COR-L47 (cell line): Measurements from ENCODE around the gene CACNB3.

Experiments used
- DNase-seq: peaks from one replicate; lab custom pipeline; 2025; lab: John Stamatoyannopoulos, UW

Gene CACNB3

DNA sequence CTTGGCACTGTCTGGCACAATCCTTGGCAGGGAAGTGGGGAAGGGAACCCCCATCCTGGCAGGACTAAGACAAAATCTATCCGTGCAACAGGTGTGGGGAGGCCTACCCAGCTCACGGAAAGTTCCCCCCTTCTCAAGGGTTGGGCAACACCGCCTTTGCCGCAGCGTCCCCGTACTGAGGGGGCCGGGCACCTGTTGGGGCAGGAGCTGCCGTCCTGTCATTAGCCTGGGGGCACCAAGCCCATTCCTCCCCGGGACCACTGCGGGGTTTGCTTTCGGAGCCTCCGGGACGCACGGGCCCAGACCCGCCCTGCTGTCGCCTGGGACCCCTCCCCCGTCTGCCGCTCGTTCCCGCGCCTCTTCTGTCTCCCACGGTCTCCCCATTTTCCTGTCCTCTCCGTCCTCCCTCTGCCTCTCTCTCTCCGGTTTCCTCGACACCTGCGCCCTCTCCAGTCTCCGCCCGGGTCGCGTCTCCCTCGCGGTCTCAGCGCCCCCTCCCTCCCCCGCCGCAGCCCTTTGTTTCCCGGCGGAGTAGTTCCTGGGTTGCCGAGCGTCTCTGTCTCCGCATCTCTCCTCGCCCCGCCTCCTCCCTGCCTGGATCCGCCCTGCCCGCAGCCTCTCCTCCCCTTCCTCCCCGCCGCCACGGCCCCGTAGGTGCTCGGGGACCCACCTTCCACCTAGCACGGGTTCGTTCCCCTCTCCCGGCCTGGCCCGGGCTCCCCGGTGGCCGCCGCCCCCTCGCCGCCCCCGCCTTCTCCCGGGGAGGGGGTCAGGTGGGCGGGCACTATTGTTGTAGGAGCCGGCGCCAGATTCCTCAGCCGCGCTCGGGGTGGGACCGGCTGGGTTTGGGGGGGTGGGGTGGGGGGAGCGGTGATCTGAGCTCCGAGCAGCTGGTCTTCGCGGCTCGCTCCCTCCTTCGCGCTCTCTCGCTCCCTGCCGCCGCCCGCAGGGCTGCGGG is at the start of gene CACNB3:
CACNB3 (plus strand) TSS at position 624 of the 958 bp plus-strand sequence. CDS start 434 bp downstream, outside the sequence.
- DNase-seq: peak; percentile 80

DNA sequence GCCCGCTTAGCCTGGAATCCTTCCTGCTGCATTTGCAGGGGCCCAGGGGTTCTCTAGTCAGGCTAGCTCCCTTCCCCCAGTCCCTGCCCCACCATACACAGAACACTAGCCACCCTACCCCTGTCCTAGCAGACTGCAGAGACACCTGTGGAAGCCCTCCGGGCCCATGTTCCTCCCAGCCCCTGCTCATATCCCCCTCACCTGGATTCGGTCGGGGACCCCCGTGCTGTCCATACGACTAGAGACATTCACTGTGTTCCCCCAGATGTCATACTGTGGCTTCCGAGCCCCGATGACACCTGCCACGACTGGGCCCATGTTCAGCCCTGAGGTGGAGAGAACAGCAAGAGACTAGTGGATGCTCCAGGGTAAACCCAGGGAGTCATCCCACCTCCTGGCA is 49.6 kb upstream of the CACNB3 start:
- no peak for DNase-seq

DNA sequence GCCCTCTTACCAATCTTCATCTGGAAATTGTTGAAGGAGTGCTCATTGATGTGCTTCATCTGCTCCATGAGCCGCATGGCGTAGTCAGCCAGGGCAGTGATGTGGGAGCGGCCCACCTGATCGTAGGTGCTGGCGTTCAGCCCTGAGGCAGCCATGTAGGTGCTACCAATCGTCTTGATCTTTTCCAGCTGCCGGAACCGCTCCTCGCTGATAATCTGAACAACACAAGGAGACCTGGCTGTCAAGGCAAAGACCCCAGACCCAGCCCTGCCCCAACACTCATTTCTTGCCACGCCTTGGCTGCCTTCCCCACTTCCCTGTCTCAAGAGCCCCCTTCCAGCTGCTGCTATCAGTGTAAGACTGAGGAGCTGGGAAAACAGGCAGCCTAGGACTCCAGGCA is 47.5 kb upstream of the CACNB3 start:
- DNase-seq: no peak

DNA sequence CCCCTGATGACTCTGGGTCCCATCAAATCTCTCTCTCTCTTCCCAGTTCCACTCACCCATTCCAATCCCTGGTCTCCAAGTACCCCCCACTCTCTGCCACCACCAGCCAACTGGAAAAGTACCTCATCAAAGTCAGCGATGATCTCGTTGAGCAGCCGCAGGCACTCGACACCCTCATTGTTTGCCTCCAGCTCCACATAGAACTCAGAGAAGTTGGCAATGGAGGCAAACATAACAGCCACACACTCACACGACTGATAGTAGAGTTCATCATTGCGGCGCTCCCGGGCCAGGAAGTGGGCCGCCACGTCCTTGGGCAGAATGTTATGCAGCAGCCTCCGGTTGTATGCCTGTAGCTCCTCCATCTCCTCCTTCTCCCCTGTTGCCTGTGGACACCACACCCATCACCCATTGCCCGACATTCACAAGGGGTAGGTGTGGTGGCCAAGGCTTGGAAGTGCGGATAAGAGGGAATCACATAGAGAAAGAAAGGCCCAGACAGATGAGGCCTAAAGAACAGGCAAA is 46.6 kb upstream of the CACNB3 start:
- DNase-seq: no peak

DNA sequence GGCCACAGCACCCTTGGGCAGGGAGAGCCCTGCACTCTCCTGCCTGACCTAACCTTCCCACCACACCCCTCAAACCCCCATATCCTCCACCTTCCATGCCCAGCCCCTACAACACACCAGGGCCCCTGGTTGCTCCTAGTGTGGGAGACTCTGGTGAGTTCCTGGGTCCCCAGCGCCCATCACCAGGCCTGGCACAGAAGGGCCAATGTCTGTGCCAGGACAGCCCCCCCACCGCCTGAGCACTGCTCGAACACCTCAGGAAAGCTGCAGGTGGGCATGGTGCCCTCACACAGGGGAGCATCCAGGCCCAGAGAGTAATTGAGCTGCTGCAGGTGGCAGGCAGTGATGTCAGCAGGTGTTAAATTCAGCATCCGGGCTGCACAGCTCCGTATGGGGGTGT is 44.6 kb upstream of the CACNB3 start:
- peak; percentile 55 for DNase-seq

DNA sequence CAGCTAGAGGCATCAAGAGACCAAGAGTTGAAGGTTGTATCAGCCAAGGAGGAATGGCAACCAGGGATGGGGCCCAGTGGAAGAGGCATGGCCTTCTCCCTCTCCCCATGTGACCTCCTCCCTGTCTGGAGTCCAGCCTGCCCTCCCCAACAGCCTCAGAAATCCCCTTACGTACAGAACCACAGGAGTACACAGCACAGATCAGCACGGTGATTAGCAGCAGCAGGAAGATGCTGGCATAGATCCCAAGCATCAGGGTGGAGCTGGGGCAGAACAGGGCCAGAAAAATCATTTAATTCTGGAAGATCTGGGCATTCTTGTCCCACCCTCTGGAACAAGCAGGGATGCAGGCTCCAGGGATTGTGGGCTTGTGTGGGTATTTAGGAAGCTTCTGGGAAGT is 43.8 kb upstream of the CACNB3 start:
- peak; percentile 24 for DNase-seq

DNA sequence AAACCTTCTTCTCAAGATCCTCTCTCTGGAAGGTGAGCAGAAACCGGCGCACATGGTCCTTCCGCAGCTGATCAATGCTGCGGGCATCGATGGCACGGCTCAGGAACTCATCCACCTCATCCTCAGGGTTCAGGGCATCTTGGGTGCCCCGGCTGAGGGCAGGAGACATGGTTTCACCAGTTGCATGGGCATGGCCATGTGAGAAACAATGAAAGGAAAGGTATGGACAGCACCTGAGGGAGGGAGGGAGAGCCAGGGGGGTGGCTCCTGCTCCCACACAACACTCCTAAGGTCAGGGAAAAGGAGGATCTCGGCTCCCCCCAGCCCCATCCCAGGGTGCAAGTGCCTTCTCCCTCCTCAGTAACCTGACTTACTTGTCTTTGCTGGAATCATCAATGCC is 43.0 kb upstream of the CACNB3 start:
- DNase-seq: no peak

DNA sequence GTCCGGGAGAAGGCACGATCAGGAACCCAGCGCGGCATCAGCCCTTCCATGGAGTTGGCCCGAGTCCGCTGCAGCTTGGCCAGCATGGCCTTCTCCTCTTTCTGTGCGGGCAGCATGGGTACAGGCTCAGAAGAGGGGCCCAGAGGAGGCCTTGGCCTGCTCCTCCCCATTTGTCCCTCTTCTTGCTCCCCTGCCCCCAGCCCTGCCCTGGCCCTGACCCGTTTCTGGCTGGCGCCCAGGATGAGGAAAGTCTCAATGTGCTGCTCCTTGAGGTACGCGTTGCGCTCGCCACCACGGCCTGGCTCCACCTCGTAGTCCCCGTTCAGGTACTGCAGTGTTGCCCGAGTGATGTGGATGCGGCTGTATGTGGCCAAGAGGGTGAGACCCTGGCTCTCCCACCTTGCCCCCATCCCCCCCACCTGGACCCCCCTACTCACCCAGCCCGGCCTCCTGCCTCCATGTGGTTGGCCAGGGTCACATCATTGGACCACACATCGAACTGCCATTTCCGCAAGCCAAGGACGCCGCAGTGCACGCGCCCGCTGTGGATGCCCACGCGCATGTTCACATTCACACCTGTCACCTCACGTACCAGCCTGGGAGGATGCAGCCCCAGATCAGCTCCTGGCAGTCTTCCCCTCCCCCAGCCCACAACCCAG is 42.2 kb upstream of the CACNB3 start:
- DNase-seq: no peak

DNA sequence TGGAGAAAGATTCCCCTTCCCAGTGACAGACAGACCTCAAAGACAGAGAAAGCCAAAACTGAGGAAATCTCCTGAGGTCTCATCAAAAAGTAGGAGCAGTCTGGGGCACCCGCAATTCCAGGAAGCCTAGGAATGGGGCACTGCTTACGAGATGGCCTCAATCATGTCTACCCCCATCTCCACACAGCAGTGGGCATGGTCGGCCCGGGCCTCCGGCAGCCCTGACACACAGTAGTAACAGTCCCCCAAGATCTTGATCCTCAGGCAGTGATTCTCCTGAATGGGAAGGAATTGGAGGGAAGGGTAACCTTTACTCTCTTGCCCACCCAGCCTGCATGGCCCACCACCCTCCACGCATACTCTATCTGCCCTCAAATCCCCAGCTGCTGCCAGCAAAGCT is 41.3 kb upstream of the CACNB3 start:
- DNase-seq: no peak

DNA sequence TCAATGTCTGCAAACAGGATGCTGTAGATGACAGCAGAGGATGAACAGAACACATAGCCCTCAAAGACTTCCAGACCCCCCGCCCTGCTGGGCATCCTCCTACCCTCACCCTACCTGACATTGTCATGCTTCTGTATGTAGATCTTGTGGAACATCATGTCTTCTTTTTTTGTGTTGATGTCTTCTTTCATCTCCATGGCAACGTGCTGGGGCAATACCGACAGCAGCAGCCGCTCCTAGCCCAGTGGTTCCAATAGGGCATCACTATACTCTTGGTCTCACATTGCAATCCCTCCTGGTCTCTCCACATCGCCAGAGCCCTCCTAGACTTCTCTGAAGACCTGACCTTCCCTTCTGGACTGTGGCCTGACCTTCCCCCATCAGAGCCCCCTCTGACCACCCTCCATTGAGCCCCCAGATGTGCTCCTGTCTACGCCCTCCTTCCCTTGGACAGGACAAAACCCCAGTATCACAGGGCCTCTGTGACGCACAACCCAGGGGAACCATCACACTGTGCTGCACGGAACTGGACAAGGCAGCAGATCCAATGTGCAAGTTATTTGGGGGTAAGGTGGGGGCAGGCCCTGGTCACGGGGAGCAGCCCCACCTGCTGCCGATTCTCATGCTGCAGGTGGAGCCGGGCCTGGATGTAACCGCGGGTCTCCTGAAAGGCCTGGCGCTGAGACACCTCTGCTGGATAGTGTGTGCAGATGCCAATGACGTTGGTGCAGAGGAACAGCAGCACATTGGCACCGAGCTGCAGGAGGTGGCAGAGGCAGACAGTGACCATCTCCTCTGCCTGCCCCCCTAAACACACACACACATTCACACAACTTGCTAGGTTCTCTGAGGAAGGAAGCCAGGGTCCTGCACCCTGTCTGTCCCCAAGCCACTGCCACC is 40.5 kb upstream of the CACNB3 start:
- no peak for DNase-seq

DNA sequence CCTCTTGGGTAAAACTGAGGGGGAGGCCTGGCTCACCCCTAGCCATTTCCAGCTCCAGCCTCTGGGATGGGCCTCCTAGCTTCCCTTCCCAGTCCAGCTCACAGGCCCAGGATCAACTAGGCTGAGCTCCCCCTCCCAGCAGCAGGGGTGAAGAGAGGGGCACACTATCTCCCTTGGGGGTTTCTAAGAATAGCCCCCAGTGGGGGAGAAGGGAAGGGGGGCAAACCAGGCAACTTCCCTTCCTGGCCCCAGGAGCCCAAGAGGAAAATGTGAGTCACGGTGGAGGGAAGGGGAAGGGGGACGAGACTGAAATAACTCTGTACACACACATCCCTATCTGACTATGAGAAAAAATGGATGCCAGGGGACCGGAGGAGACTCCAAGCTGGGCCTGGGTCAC is 38.4 kb upstream of the CACNB3 start:
- DNase-seq: no peak

DNA sequence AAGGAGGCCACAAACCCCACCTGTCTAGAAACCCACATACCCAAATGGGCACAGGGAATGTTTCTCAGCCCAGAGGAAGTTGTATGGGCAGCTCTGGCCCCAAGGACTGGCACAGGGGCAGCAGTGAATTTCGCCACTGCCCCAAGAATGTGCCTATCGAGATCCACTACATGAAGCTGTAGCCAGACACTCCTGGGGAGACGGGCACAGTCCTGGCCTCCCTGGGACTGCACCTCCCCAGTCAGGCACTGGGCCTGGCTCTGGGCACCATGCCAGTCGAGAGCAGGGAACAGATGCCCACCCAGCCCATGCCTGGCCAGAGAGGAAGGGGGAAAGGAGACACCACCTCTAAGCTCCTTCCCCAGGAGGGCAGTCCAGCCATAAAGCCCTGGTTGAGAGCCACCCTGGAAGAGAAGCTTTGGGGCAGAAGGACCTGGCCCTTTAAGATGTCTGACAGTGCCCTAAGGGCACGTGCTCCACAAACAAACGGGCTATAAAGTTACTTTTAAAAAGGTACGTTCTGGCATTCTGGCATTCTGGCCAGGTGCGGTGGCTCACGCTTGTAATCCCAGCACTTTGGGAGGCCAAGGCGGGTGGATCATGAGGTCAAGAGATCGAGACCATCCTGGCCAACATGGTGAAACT is 37.8 kb upstream of the CACNB3 start:
- DNase-seq: no peak

DNA sequence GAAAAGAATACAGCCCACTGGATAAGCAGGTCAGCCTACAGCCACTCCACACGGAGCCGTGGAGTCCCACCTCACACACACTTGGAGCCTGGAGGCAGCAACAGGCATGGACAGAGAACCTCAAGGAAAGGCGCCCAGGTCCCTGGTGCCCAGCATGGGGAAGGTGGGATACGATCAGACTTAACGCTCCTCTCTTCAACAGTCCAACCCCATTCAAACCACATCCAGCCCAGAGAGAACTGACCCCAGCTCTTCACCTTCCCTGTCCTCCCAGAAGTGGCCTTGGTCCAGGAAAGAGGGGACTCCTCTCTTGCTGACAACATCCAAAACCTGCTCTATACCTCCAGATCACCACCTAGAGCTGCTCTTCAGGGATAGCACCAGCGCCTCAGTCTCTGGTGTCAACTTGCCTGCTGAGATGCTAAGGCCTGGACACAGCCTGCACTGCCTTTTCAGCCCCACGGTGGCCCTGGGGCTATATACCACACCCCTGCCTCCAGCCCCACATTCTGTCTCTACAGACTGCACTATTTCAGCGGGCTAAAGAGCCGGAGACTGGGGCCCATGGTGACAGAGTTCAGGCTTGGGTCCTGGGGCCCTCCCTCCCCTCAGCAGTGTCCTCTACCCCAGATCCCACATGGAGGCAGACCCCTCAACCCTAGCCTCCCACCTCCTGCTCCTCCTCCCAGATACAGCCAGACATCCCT is 36.4 kb upstream of the CACNB3 start:
- no peak for DNase-seq

DNA sequence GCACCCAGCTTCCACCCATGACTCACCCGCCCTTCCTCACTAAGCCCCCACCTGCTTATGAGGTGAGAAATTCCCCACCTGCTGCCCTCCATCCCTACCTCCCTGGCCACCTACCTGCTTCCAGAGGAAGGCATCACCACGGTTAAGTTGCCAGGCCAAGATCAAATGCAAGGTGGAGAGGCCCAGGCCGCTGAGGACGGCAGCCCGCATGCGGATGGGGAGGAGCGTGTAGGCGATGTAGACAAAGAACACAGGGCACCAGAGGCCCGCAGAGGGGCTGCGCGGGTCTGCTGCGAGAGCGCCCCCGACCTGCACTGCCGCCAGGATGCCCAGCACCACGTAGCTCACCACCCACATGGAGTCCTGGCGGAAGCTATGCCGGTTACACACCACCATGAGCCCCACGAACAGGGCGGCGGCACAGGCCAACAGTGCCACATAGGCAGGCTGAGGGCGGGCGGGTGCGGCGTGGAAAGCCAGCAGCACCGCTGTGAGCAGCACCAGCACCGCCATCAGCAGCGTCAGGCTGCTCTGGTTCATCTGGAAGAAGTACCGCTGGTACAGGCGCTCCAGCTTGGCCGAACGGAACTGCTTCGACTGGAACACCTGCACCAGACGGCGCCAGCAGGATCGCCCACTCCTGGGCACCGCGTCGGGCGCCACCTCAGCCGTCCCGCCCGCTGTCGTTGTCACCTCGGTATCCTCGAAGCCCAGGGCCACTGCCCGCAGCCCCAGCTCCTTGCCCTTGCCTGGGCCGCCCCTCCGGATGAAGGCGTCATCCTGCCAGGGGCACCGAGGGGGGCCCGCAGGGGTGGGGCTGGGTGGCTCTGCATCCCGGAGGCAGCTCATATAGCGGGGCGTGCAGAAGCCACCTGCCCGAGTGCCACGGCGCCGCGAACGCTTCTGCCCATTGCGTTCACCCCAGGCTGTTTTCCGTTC is 35.6 kb upstream of the CACNB3 start:
- DNase-seq: no peak

DNA sequence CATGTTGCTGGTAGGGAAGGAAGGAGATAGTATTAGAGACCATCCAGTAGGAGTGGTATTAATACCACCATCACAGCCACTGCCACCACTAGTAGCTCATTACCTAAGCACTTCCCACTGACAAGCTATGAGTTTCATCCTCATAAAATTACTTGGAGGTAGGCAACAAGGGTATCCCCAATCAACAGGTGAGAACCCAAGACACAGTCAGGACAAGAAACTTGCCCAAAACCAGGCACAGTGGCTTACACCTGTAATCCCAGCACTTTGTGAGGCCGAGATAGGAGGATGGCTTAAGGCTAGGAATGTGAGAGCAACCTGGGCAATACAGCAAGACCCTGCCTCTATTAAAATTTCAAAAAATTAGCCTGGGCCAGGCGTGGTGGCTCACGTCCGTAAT is 34.9 kb upstream of the CACNB3 start:
- no peak for DNase-seq

DNA sequence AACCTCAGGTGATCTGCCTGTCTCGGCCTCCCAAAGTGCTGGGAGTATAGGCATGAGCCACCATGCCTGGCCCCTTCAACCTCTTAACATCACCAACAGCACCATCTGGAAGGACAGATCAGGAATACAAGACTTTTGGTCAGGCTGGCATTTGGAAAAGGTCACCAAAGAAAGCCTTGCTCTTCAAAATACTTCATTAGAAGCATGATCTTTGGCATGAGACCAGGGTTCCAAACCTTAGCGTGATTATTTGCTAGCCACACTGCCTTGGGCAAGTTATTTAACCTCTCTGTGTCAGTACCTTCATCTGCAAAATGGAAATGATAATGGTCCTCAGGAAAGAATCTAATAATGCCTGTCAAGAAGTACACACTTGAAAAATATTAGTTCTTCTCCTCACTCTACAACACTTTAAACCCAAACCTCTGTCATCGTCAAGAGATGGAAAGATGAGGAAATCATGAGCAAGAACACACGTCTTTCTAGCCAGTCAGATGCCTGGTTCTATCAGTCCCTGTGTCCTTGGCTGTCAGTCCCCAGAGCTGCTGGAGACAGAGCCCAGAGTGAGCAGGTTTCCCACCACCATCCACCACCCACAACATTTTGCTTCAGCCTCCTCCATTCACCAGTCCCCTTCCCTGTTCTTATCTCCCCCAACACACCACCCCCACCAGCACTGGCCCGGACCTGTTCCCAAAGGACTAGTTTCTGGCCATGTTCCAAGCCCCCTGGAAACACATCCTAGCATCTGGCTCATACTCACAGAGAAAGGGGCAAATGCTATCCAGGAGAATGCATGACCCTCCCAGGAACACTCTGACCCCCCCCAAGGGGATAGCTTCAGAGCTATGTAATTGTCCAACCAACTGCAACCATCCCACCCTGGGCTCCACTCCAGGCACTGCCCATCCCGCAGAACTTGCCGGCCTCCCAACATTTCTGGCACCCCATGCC is 31.4 kb upstream of the CACNB3 start:
- no peak for DNase-seq

DNA sequence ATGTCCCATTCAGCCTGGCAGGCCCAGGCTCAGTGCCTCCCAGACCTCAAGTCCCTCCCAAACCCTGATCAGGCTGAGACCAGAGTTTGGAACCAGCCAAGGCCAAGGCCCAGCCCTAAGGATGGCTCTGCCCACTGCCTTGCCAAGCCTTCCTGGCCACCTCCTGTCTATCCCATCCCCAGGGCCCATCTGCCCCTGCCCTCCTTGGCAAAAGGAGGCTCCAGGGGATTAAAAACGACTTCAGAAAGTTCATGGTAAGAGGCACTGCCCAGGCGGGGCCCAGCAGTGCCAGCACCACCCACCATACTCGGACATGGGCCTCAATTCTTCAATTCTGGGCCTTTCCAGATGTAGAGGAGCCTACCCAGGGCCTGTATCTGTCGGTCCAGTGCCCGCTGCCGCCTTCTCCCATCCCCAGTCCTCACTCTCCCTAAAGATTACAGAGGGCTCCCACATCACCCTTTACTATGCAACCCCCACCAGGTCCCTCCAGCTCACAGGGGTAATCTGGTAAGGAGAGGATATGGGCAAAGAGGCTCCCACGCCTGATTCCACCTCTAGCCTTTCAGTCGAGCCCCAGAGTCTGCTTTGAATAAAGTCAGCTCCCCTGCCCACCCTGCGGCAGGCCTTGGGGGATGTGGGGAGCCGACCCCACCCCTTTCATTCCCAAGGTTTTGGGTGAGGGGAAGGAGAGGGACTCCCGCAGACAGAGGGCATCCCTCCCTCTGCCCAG is 30.3 kb upstream of the CACNB3 start:
- no peak for DNase-seq

DNA sequence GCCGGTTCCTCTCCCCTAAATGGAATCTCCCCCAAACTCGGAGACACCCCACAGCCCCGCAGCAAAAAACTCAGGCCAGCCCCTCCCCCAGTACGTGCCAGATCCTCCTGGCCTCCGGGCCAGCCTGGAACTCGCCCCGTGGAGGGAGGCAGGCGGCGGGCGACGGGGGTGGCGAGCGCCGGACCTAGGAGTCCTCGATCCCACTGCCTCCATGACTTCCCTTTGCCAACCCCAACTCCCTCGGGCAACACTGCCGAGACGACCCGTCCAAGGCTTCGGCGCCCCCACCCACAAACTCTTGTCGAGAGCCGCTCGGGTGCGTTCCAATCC is 29.8 kb upstream of the CACNB3 start:
- no peak for DNase-seq
